Hepatocyte (in vitro differentiated cells): ENCODE results near the gene CSNK2A1. TPM values are rescaled to one million over a fixed set of nuclear protein-coding genes. Genes with fewer than 3 reads are reported as not detected.

Experiments
- DNase-seq: peaks from one replicate; pipeline ENCODE4 v3.0.0-alpha.2; 2016; ENCODE audit warnings: low spot score
- H2AFZ ChIP-seq: fragments of 200-600 bp; sonication (generic); 2 replicates; pipeline ENCODE4 v1.6.0; 2016; ENCODE audit warnings: antibody characterized with exemption, mild to moderate bottlenecking
- H3K27ac ChIP-seq: fragments of 200-600 bp; sonication (generic); 2 replicates; pipeline ENCODE4 v1.5.1; 2016; ENCODE audit warnings: mild to moderate bottlenecking
- H3K27me3 ChIP-seq: fragments of 200-600 bp; sonication (generic); 2 replicates; pipeline ENCODE4 v1.6.1; 2016
- H3K36me3 ChIP-seq: fragments of 200-600 bp; sonication (generic); replicated peaks from 2 replicates; pipeline ENCODE4 v1.5.1; 2016; ENCODE audit warnings: low read depth; ENCODE audit not compliant: insufficient read depth
- H3K4me1 ChIP-seq: fragments of 200-600 bp; sonication (generic); 2 replicates; pipeline ENCODE4 v1.5.1; 2016; ENCODE audit warnings: mild to moderate bottlenecking, moderate library complexity; ENCODE audit not compliant: insufficient read depth
- H3K4me2 ChIP-seq: fragments of 200-600 bp; sonication (generic); 2 replicates; pipeline ENCODE4 v1.6.0; 2016
- H3K4me3 ChIP-seq: fragments of 200-600 bp; sonication (generic); 2 replicates; pipeline ENCODE4 v1.5.1; 2016; ENCODE audit warnings: mild to moderate bottlenecking
- H3K79me2 ChIP-seq: fragments of 200-600 bp; sonication (generic); 2 replicates; pipeline ENCODE4 v1.6.0; 2017; ENCODE audit warnings: mild to moderate bottlenecking
- H3K9me2 ChIP-seq: fragments of 200-600 bp; sonication (generic); replicated peaks from 2 replicates; pipeline ENCODE4 v1.6.0; 2017; ENCODE audit warnings: mild to moderate bottlenecking; ENCODE audit not compliant: insufficient read depth
- H3K9me3 ChIP-seq: fragments of 200-600 bp; sonication (generic); 2 replicates; pipeline ENCODE4 v1.5.1; 2016; ENCODE audit warnings: low read depth, mild to moderate bottlenecking
- H4K20me1 ChIP-seq: fragments of 200-600 bp; sonication (generic); 2 replicates; pipeline ENCODE4 v1.6.0; 2016; ENCODE audit warnings: mild to moderate bottlenecking; ENCODE audit not compliant: insufficient read depth, poor library complexity, severe bottlenecking
- EZH2 ChIP-seq: fragments of 200-600 bp; sonication (generic); IDR thresholded peaks from 2 replicates; pipeline ENCODE4 v1.6.1; 2016; ENCODE audit warnings: antibody characterized with exemption, mild to moderate bottlenecking, borderline replicate concordance
- EZH2phosphoT487 ChIP-seq: fragments of 200-600 bp; sonication (generic); IDR thresholded peaks from one replicate; pipeline ENCODE4 v1.6.1; 2018; ENCODE audit warnings: antibody characterized with exemption, mild to moderate bottlenecking, low read depth, moderate library complexity; ENCODE audit not compliant: unreplicated experiment, severe bottlenecking
- WGBS: methylation state at CpG from one replicate; pipeline ENCODE4 v1.1.6; 2016; ENCODE audit warnings: low lambda C conversion rate; ENCODE audit errors: missing lambda C conversion rate; 5-methylcytosine and 5-hydroxymethylcytosine counted together
- polyA plus RNA-seq: library from polyadenylated mRNA; unstranded; fragments of >200 nt; fragmentation: Nextera tagmentation; extraction: Ambion mirVana; gene quantifications from 2 replicates; pipeline ENCODE4 v1.2.1, GENCODE V29; 2016
- total RNA-seq: library from RNA; depleted of rRNA; stranded (reverse); fragments of >200 nt; gene quantifications from 2 replicates; pipeline ENCODE4 v1.2.3, GENCODE V29; 2014
- TF ChIP-seq, protein P1 (sequence below): fragments of 200-600 bp; sonication (generic); IDR thresholded peaks from 2 replicates; pipeline ENCODE4 v1.5.1; 2016; ENCODE audit warnings: antibody characterized with exemption, mild to moderate bottlenecking; ENCODE audit not compliant: poor library complexity

CSNK2A1 gene
- total and polyA plus RNA-seq, 2 experiments from 2014 or later, result 65.6 to 173 TPM

DNA sequence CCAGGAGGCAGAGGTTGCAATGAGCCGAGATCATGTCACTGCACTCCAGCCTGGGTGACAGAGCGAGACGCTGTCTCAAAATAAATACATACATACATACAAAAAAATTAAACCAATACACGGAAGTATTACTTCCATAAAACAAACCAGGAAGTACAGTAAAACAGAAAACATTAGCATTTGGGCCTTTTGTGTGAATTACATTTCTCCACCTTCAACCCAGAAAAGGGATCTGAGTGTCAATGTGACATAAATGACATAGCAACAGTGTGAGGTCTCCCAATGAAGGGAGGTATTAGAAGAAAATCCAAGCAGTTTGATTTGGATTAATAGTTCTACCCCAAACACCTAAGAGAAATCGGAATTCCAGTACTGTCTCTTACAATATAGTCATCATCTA lies 10.1 kb downstream of the CSNK2A1 start:
- Histone ChIP-seq H4K20me1 (peaks cover 99% of the 10 kb centered on the region), H3K79me2 (peaks cover 100% of the 10 kb centered on the region), H3K27me3 (no peaks in the 10 kb centered on the region), H3K27ac (no peak overlapping the region), H3K4me2 (no peak overlapping the region), H3K4me1 (peaks cover 34% of the 10 kb centered on the region), H3K9me2 (no peaks in the 10 kb centered on the region), H3K36me3 (no peaks in the 10 kb centered on the region), H3K4me3 (no peak overlapping the region), H3K9me3 (no peaks in the 10 kb centered on the region), H2AFZ (no peak overlapping the region)
- no peak for DNase-seq
- WGBS, result 93% methylated on average over 5 of the region's 5 CpGs
- TF ChIP-seq, protein P1, sequence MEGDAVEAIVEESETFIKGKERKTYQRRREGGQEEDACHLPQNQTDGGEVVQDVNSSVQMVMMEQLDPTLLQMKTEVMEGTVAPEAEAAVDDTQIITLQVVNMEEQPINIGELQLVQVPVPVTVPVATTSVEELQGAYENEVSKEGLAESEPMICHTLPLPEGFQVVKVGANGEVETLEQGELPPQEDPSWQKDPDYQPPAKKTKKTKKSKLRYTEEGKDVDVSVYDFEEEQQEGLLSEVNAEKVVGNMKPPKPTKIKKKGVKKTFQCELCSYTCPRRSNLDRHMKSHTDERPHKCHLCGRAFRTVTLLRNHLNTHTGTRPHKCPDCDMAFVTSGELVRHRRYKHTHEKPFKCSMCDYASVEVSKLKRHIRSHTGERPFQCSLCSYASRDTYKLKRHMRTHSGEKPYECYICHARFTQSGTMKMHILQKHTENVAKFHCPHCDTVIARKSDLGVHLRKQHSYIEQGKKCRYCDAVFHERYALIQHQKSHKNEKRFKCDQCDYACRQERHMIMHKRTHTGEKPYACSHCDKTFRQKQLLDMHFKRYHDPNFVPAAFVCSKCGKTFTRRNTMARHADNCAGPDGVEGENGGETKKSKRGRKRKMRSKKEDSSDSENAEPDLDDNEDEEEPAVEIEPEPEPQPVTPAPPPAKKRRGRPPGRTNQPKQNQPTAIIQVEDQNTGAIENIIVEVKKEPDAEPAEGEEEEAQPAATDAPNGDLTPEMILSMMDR, result no peak
- no peak for TF ChIP-seq EZH2
- TF ChIP-seq EZH2phosphoT487, result no peak

DNA sequence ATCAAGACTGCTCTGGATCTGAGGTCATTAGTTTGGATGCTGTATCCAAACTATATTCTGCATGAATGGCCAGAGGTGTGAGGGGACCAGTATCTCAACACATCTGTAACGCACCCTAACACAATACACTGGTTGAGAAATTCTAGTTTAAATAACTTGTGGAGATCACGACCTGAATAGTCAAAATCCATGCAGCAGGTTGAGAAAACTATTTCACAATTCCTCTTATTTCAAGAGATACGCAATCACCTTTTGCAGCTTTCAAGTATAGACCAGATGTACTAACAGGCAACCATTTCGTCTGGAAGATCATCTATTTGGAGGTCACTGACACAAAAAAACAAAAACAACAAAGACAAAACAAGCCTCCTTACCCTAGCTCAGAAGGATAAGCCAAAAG lies 11.1 kb downstream of the CSNK2A1 start:
- no peak overlapping the region for H3K27ac ChIP-seq
- H3K79me2 ChIP-seq, result peaks cover 100% of the 10 kb centered on the region
- TF ChIP-seq EZH2 (no peak), EZH2phosphoT487 (no peak)
- TF ChIP-seq, protein P1, result no peak
- no peaks in the 10 kb centered on the region for H3K9me3 ChIP-seq
- 74% methylated on average over 4 of the region's 4 CpGs for WGBS
- H3K27me3 ChIP-seq, result no peaks in the 10 kb centered on the region
- no peak overlapping the region for H3K4me2 ChIP-seq
- no peak overlapping the region for H2AFZ ChIP-seq
- no peak for DNase-seq
- no peaks in the 10 kb centered on the region for H3K36me3 ChIP-seq
- no peak overlapping the region for H3K4me3 ChIP-seq
- H3K9me2 ChIP-seq, result no peaks in the 10 kb centered on the region
- H4K20me1 ChIP-seq, result peaks cover 99% of the 10 kb centered on the region
- peaks cover 34% of the 10 kb centered on the region for H3K4me1 ChIP-seq

DNA sequence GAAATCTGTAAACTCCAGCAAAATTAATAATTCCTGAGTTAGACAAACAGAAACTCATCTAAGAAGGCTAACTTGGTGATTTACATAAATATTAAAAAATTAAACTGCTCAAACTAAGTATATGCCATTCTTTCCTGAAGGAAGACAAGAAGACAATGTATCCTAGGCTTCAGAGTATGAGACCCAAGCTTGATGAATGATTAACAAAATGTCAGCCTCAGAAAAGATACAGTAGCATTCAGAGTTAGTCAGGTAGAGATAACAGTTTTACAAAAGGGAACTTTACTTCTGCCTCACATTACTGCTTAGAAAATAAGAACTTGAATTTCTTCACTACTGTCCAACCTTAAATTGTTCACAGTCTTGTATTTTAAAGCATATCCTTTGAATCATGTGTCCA lies 12.0 kb downstream of the CSNK2A1 start:
- Histone ChIP-seq H3K4me1 (peaks cover 26% of the 10 kb centered on the region), H2AFZ (no peak overlapping the region), H3K79me2 (peaks cover 100% of the 10 kb centered on the region), H3K36me3 (no peaks in the 10 kb centered on the region), H3K4me2 (peak overlapping the region; percentile 51), H4K20me1 (peaks cover 98% of the 10 kb centered on the region), H3K4me3 (no peak overlapping the region), H3K27me3 (no peaks in the 10 kb centered on the region), H3K9me2 (no peaks in the 10 kb centered on the region), H3K9me3 (no peaks in the 10 kb centered on the region), H3K27ac (no peak overlapping the region)
- TF ChIP-seq EZH2phosphoT487 (no peak), EZH2 (no peak)
- TF ChIP-seq, protein P1, result no peak
- no peak for DNase-seq

DNA sequence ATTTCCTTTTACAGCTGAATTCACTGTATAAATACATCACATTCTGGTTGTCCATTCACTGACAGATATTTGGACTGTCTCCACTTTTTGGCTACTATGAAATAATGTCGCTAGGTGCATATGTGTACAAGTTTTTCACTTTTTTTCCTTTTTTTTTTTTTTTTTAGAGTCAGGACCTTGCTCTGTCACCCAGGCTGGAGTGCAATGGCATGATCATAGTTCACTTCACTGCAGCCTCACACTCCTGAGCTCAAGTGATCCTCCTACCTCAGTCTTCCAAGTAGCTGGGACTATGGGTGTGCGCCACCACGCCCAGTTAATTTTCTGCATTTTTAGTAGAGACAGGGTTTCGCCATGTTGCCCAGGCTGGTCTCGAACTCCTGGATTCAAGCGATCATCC lies 13.3 kb downstream of the CSNK2A1 start:
- H3K27me3 ChIP-seq, result no peaks in the 10 kb centered on the region
- H3K4me3 ChIP-seq, result no peak overlapping the region
- 92% methylated on average over 6 of the region's 6 CpGs for WGBS
- DNase-seq, result no peak
- H4K20me1 ChIP-seq, result peaks cover 92% of the 10 kb centered on the region
- TF ChIP-seq, protein P1, result no peak
- no peak for TF ChIP-seq EZH2
- TF ChIP-seq EZH2phosphoT487, result no peak
- no peak overlapping the region for H3K4me2 ChIP-seq
- H3K4me1 ChIP-seq, result peaks cover 13% of the 10 kb centered on the region
- H2AFZ ChIP-seq, result no peak overlapping the region
- H3K9me2 ChIP-seq, result no peaks in the 10 kb centered on the region
- no peaks in the 10 kb centered on the region for H3K36me3 ChIP-seq
- H3K79me2 ChIP-seq, result peaks cover 99% of the 10 kb centered on the region
- no peak overlapping the region for H3K27ac ChIP-seq
- no peaks in the 10 kb centered on the region for H3K9me3 ChIP-seq
